T1000 (cell line): ENCODE measurements around the gene RAB36.

Experiments
- DNase-seq: peaks from one replicate; lab custom pipeline; 2025; ENCODE audit warnings: mixed read lengths; lab: John Stamatoyannopoulos, UW

Gene RAB36, protein sequence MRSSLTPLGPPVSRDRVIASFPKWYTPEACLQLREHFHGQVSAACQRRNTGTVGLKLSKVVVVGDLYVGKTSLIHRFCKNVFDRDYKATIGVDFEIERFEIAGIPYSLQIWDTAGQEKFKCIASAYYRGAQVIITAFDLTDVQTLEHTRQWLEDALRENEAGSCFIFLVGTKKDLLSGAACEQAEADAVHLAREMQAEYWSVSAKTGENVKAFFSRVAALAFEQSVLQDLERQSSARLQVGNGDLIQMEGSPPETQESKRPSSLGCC

DNA sequence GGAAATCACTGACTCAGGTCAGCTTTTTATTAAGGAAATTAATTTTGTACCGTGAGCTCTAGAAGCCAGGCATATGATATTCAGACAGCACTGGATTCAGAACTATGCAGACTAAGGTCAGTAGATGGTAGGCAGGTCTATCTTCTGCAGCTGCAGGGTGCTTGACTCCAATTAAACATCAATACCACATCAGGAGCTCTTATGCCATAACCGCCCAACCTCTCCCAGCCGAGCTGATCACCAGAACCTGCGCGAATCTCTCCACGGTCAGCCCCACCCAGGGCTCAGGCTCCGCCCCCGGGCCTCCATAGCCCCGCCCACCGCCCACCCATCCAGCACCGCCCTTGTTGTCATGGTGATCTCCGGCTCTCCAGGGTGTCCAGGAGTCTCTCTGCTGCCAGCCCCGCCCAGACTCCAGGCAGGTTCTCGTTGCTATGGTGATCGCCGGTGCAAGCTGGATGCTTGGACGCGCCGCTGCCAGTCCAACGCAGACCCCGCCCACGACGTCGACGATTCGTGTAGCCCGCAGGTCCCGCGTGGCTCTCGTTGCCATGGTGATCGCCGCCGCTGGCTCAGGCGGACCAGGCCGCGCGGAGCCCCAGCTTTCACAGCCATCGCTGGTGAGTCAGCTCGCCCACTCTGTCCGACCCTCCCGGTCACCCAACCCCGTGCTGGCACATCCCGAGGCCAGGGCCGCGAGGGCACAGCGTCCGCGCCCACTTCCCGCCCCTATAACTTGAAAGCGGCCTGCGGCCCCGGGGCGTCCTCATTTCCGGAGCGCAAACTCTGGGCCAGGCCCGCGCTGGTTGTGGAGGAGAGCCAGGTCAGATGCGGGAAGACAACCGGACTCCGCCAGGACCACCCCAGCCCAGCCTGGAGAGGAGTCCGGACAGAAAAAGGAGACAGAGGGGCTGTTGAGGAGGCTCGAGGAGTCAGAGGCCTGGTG is at the start of gene RAB36:
Gene RAB36 (plus strand): TSS at position 546 of the 946 bp plus-strand sequence. CDS start 1,140 bp downstream, outside the sequence.
- DNase-seq = peak; percentile 99

DNA sequence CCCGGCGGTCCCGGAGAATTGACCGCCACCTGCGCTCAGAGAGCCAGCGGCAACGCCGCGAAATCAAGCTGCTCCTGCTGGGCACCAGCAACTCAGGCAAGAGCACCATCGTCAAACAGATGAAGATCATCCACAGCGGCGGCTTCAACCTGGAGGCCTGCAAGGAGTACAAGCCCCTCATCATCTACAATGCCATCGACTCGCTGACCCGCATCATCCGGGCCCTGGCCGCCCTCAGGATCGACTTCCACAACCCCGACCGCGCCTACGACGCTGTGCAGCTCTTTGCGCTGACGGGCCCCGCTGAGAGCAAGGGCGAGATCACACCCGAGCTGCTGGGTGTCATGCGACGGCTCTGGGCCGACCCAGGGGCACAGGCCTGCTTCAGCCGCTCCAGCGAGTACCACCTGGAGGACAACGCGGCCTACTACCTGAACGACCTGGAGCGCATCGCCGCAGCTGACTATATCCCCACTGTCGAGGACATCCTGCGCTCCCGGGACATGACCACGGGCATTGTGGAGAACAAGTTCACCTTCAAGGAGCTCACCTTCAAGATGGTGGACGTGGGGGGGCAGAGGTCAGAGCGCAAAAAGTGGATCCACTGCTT is 49.4 kb upstream of the RAB36 start:
- DNase-seq = no peak

DNA sequence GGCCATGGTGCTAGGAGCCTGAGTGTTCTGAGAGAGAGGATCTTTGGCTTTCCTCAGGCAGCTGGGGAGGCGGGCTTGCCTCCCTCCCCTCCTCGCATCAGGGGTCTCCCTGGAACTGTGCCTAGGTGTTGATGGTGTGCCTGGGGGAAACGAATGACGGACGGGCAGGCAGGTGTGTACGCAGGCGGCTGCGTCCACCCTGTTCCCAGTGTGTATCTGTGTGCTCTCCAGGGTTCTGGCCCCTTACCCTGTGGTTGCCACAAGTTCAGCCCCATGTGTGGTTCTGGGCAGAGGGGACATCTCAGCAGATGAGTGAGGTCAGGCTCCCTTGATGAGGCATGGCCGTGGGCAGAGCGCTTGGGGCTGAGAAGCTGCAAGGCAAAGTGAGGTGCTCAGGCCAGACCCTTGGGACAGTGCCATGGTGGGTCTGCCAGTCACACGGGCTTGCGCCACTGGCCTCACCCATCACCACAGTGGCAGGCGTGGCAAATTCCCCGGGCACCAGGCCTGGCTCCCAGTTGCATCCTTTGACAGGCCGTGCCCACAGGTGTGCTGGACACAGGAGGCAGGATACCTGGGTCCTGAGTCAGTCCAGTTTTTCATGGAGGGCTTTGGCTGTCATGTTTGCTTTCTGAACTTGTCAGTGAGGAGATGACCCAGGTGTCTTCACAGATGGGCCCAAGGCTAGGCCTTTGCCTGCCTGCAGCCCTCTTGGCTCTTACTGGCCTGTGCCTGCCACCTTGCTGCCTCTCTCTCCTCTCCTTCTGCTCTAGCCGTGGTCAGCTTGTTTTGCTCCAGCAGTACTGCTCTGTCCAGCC is 47.7 kb upstream of the RAB36 start:
- no peak for DNase-seq

DNA sequence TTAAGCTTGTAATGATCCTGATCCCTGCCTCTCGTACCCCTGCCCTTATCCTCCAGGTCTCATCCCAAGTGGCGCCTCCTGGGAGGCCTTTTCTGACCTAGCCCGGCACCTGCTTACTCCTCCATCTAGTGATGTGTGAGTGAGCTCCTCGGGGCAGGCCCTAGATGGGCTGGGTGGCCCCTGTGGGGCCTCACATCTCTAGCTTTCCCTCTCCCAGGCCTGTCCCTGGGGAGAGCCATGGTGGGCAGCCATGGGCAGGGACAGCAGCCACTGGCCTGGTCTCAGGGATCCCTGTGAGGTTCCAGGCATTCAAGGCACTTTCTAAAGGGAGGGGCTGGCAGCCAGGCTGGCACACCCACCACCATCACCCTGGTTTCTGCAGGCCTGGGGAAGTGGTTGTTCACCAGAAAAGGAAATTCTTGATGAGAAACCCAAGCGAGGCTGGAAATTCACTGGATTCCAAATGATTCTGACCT is 47.0 kb upstream of the RAB36 start:
- DNase-seq = no peak

DNA sequence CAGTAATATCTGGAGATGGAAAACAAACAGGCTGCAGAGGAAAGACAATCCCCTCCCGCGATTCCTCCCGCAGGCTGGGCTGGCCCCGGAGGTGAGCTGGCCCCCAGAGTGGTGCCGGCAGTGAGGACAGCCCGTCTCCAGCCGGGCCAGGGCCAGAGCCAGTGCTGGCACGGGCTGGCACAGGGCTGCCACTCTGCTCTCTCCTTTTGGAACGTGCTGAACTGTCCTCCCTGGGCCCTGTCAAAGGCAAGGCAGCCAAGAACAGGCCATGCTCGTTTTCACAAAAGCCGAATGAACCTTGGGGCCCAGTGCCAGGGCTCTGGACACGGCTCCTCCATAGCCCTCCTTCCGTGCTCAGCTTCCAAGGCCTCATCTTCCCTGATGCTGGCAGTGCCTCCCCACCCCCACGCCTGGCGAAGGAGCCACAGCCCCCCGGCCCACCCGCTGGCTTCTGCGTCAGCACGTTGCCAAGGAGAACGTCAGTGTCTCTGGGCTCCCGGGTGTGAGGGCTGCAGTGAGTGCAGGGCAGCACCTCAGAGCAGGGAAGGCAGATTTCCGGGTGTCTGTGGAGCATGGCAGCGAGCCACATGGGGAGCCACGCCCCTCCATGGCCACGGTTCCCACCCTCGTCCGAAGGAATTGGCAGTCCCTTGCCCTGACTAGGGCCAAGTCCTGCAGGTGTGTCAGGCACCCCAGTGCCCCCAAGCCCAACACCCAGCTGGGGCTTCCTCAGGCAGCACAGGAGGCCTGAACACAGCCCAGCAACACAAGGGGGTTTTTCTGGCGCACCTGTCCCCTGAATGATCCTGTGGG is 46.4 kb upstream of the RAB36 start:
- no peak for DNase-seq

DNA sequence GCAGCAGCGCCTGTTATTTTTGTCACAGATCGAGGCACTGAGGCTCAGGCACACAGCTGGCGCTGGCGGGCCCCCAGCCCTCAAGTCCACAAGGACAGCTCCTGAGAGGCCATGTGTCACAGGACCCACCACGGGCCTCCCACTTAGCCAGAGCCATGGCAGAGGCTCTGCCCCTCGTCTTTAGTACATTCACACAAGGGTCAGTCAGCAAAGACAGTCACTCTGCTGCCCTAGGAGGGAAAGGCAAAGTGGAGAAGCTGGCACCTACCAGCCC is 45.8 kb upstream of the RAB36 start:
- no peak for DNase-seq

DNA sequence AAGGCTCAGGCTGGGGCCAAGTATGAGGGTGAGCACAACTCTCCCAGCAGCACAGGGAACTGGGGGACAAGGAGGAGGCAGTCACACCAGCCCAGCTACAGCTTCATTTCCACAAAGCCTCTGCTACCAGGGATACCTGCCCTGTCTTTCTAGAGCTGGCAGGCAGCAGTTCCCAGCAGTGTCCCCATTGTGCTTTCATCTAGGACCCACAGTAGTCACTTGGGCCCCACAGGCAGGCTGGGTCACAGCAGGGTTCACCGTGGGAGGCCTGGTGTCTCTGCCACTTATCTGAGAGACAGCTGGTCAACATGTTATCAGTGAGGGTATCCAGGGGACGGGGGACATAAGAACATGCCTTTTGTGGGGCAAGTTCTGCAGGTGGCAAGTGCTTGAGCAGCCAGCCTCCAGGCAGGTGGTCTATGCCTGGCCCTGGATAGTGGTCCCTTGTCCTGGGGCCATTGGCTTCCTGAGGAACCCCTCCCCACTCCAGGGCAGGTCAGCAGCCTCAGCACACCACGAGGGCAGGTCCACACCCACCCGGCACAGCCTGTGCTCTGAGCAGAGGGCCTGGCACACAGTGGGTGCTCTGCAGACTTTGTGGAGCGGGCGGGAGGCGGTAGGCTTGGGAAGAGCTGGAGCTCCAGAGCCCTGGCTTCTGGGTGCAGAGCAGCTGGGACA is 45.0 kb upstream of the RAB36 start:
- DNase-seq = no peak

DNA sequence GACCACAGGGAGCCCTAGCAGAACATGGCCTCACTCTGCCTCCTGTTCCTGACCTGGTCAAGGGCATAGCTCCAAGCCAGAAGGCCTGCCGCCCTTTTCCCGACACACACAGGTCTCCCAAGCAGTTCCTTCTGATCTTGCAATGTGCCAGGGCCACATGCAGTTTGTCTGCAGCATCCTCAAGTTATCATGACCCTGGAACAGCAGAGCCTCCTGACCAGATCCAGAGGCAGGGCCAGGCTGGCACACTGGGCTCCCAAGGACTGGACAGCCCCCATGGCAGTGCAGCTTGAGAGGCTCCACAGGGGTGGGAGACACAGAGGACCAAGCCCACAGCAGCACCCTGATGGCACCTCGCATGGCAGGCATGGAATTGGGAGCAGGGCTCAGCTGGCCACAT is 43.8 kb upstream of the RAB36 start:
- no peak for DNase-seq

DNA sequence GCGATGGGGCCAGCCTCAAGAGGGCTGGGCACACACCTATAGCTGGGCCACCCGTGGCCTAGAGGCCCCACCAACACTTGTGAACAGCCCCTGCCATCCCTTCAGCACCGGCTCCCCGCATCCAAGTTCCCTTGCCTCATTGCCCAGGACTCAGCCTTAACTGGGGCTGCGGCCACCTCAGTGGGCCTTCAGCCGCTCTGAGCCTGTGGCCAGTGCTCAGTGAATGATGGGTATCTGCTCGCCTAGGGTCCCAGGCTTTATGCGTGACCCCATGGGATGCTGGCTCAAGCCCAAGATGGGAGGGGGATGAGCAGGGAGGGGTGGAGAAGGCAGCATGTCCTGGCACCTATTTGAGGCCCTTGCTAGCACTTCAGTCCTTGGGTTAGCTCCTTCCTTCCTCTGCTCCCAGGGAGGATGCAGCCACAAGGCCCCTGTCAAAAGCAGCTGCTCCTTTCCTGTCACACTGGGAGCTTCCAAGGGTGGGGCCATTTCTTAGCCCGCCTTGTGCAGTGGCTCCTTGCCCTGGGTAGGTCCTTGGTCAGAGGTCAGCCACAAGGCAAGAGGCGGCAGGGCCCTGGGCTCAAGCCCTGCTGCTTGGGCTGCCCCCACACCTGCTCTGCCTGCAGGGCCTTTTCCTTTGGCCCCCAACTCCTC is 43.1 kb upstream of the RAB36 start:
- DNase-seq = no peak

DNA sequence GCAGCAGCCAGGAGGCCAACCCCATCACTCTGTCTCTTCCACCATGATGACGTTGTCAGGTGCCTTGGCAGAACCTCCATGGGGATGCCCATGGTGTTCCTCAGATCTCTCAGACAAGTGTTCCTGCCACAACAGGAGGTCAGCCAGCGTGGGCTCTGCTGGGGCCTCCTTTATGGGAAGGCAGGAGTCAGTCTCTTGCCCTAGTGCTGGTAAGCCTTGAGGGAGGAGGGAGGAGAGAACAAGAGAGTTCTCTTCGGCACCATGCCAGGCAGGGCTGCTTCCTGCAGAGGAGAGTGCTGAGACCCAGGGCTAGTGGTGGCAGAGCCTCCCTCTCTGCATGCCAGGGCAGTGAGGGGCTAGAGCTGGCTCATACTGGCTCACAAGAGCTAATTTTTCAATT is 42.5 kb upstream of the RAB36 start:
- DNase-seq = no peak

DNA sequence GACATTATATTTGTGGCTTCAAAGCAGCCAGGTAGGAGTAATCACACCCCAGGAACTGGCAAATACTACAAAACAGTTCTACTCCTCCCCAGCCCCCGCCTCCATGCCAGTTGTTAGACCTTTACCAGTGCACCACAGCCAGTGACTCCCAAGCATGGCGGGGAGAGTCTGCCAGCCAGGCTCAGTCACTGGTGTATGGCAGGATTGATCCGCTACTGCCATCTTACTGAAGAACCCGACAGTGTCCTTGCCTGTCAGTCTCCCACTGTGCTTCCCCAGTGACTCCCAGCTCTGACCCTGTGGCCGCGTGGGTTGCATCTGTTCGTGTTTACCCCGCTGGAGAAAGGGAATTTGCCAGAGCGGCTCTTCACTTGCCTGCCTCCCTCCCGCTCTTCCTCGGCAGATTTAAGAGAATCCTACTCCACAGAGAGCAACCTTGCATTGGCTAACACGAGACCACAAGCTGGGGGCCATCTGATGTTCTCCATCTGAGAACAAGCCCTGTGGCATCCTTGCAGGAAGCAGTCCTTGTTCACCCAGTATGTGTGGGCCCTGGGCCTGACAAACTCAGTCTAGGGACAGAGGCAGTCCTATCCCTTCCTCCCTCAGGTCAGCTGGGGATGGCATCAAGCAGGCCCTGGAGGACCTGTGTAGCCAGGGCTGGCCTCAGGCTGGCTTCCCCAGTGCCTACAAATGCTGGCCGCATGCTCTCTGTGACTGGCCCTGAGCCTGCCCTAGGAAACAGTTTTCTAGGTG is 41.9 kb upstream of the RAB36 start:
- no peak for DNase-seq

DNA sequence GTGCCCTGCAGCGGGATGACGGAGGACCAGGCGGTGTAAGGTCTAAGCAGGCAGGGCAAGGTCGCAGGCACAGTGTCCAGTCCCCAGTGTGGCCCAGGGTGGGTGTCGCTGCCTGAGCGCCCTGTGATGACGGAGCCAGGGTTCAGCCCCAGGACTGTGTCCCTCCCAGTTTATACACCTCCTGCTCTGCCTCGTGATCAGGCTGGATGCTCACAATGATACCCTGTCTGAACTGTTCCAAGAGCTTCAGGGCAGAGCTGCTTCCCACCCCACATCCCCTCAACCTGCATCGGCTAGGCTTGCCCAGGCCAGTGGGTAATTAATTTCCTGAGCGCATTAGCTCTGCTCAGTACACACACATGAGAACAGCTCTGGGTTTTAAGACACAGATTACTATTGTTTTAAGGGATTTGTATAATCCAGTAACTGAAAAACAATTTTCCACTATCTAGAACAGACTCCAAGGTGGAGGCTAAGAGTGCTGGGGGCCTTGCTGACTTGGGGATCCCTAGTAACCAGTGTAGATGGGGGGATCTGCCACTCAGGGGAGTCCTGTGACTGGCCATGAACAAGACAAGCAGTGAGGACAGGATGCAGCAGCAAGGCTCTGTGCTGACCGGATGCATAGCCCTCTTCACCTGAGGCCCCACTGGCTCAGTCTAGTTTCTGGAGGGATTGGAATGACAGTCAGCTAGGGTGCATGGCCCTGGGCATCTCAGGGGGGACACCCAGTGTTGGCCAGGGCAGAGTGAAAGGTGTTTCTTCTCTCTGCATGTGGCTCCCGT is 40.9 kb upstream of the RAB36 start:
- DNase-seq = no peak

DNA sequence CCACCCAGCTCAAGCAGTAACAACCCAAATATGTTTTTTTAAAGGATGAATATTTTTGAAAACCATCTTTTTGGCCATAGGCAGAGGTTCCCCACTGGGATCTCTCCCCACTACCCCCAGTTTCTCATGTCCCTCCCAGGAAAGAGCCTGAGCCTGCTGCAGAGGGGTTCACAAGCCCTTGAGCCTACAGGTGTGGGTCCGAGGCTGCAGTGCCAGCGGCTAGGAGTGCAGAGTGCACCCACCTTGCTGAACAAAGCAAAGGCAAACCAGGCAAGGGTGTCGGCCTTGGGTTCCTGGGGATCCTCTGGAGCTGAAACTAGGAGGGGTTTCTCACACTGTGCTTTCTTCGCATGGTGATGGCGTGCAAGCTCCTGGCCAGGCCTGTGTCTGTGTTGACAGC is 40.0 kb upstream of the RAB36 start:
- no peak for DNase-seq

DNA sequence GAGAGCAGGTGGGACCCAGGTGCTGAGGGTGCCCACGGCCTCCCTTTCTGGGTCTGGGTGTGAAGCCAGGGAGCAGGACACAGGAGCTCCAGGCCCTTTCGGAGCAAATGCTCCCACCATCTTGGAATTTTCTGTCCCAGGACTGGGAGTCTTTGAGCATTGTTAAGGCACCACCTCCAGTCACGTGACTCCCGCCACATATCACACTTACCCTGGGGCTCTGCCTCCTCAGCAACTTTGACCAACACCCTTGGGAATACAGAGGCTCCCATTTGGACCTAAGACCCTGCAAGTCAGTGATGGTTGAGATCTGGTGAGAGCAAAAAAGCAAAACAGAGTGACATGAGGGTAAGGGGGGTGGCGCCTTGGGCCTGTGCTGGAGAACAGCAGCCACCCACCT is 39.4 kb upstream of the RAB36 start:
- DNase-seq = no peak

DNA sequence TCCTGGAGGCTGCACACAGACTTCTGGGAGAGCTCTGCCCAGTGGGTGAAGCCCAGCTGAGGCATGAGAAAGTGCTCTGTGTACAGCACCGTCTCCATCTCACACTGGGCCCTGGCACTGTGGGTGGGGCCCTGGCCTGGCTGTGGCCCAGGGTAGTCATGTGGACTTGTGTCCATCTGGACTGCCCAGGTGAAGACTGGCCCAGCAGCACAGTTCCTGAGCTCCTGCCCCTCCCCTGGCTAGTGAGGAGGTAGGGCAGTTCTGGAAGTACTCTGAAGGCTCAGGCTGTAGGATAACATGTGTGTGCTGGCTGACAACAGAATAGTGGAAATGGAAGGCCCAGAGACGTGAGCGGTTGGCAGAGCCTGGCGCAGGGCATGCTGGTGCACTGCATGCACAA is 38.9 kb upstream of the RAB36 start:
- no peak for DNase-seq

DNA sequence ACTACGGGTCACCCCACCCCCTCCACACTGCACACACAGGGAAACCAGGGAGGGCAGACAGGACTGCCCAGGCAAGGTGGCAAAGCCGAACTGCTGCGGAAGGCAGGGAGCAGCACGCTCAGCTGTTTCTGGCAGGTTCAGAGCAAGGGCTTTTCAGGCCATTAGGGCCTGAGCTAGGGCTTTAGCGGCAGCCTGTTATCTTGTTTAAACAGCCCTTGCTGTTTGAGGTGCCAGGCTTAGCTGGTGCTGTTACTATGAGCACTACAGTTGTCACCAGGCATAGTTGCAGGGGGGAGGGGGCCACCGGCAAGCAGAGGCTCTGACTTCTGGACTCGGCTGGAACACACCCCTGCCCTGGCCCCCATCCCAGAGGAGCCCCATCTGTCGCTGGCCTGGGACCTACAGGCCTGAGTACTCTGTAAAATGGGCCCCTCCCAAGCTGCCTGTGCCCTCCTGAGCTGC is 38.3 kb upstream of the RAB36 start:
- DNase-seq = no peak

DNA sequence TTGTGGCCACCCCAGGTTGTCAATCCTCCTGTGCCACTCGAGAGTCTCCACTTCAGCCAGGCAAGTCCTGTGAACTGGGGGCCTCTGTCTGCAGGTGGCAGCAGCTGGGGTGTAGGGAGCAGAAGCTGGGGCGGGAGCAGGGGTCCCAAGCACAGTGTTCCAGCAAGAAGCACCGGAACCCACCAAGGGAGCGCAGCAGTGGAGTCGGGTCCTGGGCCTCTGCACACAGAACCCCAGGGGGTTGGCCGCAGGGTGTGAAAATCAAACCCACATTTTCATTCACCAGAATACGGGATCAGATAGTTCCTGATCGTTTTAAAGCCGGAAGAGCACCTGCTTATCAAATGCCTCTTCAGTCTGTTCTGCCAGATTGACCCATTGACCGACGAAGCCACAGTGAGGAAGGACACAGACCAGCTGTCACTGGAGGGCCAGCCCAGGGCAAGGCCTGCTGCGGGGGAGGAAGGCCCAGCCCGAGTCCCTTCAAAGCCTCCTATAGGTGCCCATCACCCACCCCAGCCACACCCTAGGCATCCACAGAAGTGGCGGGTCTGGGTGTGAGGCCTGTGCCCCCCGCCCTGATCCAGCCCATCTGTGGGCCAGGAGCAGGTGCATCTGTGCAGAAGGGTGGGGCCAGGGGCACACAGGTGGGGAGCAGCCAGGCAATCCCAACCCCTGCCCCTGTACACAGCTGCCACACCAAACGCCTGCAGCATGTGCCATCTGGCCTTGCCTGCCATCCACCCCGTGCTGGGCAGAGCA is 37.6 kb upstream of the RAB36 start:
- no peak for DNase-seq
